HG03159 (cell line): Measurements from ENCODE around the gene TPSAB1.

Source experiments
- ATAC-seq: cut with Tn5 transposase; IDR thresholded peaks from one replicate; pipeline ENCODE4 v1.9.1; 2021; ENCODE audit warnings: mild to moderate bottlenecking, moderate library complexity; ENCODE audit not compliant: unreplicated experiment

The TPSAB1 gene

DNA sequence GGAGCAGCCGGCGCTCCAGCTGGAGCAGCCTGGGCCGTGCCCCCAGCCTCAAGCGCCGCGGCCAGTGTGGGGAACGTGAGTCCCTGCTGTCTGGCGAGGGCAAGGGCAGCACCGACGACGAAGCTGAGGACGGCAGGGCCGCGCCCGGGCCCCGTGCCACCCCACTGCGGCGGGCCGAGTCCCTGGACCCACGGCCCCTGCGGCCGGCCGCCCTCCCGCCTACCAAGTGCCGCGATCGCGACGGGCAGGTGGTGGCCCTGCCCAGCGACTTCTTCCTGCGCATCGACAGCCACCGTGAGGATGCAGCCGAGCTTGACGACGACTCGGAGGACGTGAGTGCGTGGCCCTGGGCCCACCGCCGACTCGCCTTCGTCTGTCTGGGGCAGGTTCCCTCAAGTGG, 31.4 kb upstream of the TPSAB1 start:
- ATAC-seq, result no peak

DNA sequence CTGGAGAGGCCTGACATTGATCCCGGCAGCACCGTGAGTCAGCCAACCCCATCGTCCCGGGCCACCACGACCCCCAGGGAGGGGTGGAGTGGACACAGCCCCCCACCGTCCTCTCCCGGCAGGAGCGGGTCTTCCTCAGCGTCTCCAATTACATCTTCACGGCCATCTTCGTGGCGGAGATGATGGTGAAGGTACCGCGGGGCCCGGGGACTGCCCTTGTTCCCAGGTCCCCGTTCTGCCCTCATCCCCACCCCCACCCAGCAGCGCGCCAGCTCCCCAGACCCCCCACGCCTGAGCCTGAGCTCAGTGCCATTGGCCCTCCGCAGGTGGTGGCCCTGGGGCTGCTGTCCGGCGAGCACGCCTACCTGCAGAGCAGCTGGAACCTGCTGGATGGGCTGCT, 30.0 kb upstream of the TPSAB1 start:
- no peak for ATAC-seq

DNA sequence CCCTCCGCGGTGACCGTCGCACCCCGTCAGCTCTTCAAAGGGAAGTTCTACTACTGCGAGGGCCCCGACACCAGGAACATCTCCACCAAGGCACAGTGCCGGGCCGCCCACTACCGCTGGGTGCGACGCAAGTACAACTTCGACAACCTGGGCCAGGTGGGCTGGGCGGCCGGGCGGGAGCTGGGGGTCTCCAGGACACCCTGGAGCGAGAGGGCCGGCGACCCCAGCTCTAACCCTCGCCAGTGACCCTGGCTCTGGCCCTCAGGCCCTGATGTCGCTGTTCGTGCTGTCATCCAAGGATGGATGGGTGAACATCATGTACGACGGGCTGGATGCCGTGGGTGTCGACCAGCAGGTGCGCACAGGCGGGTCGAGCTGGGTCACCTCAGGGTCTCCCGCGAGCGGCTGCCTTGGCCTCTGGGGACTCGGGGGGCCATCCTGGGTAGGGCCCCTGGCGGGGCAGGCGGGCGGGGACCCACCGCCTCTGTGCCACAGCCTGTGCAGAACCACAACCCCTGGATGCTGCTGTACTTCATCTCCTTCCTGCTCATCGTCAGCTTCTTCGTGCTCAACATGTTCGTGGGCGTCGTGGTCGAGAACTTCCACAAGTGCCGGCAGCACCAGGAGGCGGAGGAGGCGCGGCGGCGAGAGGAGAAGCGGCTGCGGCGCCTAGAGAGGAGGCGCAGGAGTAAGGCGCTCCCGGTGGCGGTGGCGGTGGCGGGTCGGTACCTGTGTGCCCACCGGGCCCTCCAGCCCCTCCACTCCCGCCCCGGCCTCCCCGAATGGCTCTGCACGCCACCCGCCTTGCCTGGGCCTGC, 28.8 kb upstream of the TPSAB1 start:
- ATAC-seq, result no peak

DNA sequence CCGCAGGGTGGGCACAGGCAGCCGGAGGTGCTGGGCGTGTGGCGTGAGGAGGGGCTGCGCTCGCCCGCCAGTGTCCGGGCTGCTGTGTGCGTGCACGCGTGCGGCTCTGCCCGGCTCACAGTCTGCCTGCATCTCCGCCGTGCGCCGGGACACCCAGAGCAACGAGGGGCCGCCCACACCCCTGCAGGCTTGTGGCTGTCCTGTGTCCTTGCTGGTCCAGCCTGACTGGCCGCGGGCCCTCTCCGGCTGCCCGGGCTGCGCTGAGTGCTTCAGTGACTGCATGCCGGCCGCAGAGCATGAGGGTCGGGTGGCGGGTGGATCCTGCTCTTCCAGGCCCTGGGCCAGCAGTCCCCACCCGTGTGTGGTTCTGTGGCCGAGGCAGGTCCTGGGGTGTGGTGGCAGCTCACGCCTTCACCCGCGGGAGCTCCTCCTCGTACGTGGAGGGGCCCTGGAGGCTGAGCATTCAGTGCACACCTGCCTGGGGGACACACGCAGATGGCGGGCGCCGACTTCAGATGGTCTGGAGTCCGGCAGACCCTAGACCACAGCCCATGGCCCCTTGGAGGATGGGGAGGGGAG, 27.8 kb upstream of the TPSAB1 start:
- no peak for ATAC-seq

DNA sequence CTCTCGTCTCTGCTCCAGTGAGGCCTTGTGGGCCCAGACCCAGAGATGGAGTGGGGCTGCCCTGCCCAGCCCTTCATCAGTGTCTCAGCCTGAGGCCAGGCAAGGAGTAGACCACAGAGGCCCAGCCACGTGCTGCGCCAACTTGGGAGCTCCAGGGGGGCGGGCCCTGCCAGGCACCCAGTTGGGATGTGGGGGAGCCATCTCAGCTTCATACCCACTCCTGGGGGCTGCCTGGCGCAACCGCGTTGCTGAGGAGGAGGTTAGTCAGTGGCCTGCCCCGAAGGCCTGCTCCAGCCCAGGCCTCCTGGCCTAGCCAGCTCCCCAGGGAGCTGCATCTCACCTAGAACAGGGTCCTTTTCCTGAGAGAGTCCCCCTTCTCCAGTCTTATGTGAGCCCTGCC, 27.3 kb upstream of the TPSAB1 start:
- no peak for ATAC-seq

DNA sequence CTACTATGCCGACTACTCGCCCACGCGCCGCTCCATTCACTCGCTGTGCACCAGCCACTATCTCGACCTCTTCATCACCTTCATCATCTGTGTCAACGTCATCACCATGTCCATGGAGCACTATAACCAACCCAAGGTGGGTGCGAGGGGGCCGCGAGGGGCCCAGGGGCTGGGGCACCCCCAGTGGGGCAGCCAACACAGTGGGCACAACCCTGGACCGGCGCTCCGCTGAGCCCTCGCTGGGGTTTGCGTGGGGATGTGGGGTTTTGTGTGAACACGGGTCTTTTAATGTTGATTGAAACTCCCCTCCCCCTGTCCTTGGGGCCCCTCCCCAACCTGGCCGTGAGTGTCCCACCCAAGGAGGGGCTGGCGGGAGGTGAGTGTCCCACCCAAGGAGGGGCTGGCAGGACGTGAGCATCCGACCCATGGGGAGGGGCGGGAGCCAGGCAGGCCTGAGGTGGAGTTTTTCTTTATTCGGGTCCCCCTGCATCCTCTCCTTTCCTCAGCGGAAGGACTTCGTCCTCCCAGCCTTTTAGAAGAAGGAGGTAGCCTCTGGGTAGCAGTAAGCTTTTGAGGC, 26.6 kb upstream of the TPSAB1 start:
- no peak for ATAC-seq

DNA sequence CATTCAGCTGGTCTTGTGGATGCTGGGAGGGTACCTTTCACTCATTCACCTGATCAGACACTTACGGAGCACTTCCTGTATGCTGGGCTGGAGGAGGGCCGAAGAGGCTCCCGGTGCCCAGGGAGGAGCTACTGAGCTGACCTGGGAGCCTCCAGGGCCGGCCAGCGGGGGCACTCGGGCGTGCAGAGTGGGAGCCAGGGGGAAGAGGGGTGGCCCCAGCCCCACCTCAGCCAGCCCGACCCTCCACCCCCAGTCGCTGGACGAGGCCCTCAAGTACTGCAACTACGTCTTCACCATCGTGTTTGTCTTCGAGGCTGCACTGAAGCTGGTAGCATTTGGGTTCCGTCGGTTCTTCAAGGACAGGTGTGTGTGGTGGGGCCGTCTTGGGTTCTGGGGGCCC, 25.8 kb upstream of the TPSAB1 start:
- no peak for ATAC-seq

DNA sequence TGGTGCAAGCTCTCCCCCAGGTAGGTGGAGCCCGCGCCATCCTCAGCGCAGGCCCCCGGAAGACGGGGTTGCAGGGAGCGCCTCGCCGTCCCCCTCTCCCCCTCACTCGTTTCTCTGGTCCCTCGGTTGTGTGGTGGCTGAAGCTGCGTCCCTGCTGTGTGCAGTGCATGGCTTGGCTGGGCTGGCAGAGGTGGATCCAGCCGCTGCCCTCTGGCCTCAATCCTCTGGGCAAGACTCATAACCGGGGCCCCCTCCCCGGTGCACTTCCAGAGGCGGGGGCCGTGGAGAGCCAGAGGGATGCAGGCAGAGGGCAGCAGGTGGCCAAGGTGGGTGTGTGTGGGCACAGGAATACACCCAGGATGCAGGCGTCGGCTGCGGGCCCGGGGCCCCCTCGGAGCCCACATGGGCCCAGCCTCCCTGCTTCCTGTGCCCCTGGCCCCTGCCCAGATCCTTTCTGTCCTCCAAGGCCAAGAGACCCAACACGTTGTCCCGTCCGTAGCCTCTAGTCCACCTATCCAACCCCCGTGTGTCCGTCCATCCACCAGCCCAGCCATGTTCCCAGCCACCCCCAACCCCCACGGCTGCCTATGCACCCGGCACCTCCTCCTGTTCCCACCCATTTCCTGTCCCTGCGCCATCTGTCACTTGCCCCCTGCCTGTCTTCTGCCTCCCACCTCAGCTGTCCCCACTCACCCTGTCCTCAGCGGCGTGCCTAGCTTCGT, 24.8 kb upstream of the TPSAB1 start:
- no peak for ATAC-seq

DNA sequence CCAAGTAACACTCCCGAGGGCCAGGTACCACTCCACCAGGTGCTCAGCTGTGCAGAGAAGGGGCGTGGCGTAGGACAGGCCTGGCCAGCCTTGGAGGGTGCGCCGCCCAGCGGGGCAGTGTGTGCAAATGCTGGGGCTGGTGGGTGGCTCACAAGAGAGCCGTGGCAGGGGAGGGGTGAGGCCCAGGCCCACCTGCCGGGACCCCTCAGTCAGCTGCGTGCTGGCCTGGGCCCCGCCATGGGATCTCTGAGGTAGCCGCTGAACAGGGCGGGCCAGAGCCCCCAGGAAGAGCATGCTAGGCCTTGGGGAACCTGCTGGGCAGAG, 24.2 kb upstream of the TPSAB1 start:
- ATAC-seq, result no peak

DNA sequence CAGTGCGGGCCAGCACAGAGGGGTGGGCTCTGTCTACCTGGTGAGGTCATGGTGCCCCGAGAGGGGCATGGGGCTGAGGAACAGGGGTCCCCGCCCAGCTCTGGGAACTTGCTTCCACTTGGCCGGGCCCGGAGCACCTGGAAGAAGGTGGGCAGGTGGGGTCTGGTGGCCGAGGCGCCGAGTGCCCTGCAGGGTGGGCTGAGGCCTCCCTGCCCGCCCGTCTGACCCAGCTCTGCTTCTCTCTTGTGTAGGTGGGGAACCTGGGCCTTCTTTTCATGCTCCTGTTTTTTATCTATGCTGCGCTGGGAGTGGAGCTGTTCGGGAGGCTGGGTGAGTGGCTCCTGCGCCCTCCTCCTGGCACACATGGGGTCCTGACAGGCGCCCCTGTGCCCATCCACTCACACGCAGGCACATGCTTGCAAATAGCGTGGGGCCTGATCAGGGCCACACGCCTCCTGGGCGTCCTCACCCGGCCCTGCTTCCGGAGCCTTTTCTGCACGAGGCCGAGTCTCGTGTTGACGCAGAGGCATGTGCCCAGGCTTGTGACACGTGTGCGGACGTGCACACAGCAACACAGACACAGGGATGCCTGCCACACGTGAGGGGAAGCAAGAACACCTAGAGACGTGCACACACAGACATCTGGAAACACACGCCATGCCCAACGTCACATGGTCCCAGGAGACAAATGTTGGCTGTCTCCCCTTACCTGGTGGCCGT, 23.7 kb upstream of the TPSAB1 start:
- ATAC-seq, result no peak

DNA sequence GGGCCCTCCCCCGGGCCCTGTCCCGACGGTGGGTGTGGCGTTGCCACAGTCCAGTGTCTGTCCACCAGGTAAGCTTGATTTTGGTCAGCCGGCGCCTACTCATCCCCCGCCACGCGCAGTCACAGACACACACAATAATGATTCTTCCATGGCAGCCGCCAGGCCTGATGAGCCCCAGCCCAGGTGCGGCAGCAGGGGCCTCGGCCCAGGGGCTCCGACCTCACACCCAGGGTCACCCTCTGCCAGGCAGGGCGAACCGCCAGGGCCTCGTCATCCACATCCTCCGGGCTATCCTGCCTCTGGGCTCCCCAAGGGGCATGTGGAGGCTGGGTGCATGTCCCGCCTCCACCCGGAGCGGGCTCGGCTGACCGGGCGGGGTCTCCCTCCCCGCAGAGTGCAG, 23.0 kb upstream of the TPSAB1 start:
- no peak for ATAC-seq

DNA sequence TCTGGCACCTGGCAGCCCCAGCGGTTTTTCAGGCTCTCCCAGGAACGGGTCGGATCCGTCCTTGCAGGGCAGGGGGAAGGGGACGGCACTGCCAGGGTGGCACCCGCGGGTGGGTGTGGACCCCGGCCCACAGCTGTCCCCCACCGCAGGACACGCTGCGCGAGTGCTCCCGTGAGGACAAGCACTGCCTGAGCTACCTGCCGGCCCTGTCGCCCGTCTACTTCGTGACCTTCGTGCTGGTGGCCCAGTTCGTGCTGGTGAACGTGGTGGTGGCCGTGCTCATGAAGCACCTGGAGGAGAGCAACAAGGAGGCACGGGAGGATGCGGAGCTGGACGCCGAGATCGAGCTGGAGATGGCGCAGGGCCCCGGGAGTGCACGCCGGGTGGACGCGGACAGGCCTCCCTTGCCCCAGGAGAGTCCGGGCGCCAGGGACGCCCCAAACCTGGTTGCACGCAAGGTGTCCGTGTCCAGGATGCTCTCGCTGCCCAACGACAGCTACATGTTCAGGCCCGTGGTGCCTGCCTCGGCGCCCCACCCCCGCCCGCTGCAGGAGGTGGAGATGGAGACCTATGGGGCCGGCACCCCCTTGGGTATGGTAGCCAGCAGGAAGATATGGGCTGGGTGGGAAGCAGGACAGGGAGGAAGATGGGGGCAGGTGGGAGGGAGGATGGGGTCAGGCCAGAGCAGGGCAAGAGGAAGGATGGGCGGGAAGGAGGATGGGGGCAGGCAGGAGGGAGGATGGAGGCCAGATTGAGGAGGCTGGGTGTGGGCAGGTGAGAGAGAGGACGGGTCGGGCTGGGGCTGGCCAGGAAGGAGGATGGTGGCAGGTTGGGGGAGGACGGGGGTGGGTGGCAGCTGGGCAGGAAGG, 22.2 kb upstream of the TPSAB1 start:
- ATAC-seq, result no peak

DNA sequence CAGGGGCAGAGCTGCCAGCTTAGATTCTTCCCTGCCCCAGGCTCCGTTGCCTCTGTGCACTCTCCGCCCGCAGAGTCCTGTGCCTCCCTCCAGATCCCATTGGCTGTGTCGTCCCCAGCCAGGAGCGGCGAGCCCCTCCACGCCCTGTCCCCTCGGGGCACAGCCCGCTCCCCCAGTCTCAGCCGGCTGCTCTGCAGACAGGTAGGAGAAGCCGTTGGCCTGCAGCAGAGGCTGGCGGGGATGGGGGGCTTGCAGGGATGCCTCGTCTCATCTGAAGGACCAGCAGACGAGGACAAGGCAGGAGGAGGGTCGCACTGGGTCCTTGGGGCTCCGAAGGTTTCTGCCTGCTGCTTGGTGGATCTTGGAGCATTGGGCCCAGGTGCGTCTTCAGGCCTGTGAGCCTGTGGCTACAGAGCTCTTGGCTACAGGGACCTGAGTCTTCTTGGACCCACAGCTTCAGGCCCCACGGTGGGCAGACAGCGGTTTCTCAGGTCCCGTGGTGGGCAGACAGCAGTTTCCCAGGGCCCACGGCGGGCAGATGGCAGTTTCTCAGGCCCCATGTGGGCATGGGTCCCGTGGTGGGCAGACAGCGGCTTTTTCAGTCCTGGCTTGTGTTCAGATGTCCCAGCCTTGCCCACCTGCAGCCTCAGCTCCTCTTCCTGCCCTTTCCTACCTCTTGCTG, 21.4 kb upstream of the TPSAB1 start:
- ATAC-seq, result no peak

DNA sequence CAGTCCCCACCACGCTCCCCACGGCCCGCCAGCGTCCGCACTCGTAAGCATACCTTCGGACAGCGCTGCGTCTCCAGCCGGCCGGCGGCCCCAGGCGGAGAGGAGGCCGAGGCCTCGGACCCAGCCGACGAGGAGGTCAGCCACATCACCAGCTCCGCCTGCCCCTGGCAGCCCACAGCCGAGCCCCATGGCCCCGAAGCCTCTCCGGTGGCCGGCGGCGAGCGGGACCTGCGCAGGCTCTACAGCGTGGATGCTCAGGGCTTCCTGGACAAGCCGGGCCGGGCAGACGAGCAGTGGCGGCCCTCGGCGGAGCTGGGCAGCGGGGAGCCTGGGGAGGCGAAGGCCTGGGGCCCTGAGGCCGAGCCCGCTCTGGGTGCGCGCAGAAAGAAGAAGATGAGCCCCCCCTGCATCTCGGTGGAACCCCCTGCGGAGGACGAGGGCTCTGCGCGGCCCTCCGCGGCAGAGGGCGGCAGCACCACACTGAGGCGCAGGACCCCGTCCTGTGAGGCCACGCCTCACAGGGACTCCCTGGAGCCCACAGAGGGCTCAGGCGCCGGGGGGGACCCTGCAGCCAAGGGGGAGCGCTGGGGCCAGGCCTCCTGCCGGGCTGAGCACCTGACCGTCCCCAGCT, 20.3 kb upstream of the TPSAB1 start:
- ATAC-seq, result no peak

DNA sequence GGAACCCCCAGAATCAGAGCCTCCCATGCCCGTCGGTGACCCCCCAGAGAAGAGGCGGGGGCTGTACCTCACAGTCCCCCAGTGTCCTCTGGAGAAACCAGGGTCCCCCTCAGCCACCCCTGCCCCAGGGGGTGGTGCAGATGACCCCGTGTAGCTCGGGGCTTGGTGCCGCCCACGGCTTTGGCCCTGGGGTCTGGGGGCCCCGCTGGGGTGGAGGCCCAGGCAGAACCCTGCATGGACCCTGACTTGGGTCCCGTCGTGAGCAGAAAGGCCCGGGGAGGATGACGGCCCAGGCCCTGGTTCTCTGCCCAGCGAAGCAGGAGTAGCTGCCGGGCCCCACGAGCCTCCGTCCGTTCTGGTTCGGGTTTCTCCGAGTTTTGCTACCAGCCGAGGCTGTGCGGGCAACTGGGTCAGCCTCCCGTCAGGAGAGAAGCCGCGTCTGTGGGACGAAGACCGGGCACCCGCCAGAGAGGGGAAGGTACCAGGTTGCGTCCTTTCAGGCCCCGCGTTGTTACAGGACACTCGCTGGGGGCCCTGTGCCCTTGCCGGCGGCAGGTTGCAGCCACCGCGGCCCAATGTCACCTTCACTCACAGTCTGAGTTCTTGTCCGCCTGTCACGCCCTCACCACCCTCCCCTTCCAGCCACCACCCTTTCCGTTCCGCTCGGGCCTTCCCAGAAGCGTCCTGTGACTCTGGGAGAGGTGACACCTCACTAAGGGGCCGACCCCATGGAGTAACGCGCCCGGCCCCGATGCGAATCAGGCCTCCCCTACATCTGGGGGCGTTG, 19.5 kb upstream of the TPSAB1 start:
- no peak for ATAC-seq

DNA sequence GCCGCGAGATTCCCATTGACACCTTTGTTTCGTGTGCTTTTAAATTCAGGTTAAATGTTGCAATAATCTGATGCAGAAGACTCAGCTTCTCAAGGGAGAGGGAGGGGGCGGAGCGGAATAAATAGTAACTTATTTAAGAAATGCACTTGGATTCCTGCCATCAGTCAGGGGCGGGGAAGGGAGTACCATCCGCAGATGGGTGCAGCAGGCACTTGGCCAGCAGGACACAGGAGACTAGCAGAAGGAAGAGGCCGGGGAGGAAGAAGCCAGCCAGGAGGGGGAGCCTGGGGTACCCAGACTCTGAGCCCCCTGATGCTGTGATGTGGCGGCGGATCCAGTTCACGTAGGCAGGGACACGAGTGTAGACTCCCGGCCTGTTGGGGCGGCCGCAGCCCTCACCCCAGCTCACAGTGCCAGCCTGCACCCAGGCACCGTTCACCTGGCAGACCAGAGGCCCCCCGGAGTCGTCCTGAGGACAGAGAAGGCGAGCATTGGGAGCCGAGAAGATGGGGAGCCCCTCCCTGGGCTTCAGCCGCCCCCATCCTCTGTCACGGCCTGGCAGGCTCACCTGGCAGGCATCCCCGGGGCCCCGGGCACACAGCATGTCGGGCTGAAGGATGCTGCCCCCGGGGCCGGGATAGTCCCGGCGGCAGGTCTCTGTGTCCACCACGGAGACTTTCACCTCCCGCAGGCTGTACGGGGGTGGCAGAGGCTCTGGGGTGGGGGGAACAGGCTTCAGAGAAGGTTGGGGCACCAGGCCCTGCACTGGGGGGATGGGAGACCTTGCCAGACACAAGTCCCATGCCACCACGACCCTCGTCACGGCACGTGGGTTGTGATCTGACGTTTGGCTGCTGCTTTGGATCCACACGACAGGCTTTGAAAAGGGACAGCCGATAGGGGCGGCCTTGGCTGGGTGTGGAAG, 18.6 kb upstream of the TPSAB1 start:
- ATAC-seq, result no peak

DNA sequence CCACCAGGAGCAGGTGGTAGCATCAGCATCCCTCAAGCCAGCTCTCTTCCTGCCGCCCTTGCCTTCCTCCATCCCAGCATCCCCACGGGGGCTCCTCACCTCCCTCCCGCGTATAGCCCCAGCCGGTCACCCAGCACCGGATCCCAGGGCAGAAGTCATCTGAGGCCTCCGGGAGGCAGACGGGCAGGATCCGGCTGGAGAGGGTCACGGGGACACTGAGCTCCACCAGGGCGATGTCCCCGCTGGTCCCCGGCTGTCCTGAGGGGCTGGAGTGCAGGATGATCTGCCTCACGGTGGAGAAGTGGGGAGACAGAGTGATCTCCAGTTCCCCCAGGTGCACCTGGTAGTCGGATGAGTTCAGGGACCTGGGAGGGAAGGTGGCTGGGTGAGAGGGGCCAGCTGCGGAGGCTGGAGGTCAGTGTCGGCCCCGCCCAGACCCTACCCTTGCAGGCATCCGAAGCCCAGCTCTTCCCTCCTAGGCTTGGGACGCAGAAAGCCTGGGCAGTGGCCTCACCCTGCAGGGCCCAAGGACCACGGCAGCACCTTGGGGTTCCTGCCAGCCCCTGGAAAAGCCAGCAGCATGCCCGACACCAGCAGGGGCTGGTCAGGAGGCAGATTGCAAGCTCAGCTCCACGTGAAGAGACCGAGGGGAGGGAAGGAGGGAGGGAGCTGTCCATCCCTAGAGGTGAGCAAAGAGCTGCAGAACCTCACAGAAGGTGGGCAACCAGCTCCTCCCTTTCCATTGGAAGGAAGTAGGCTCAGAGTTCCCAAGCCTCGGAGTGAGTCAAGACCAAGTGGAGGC, 17.8 kb upstream of the TPSAB1 start:
- ATAC-seq, result no peak
